Peyer's patch (tissue), 4 donors: ENCODE results near the gene MCTP2.

Experiments
- POLR2A ChIP-seq, 2 donors: fragments of 450-650 bp; IDR thresholded peaks; one replicate each; pipeline ENCODE4 v1.5.1; 2017; ENCODE audit warnings: antibody characterized with exemption in 2 of 2, mild to moderate bottlenecking in 2 of 2, moderate library complexity in 2 of 2
- TF ChIP-seq, protein P1 (sequence below), 6 experiments: fragments of 450-650 bp in 4 of 6; fragments of 200-600 bp in 2 of 6; sonication (generic) in 1 of 6; IDR thresholded peaks; one replicate each; pipeline ENCODE4 v1.5.1; 2017 to 2019; ENCODE audit warnings: antibody characterized with exemption in 6 of 6, mild to moderate bottlenecking in 3 of 6, moderate library complexity in 1 of 6

DNA sequence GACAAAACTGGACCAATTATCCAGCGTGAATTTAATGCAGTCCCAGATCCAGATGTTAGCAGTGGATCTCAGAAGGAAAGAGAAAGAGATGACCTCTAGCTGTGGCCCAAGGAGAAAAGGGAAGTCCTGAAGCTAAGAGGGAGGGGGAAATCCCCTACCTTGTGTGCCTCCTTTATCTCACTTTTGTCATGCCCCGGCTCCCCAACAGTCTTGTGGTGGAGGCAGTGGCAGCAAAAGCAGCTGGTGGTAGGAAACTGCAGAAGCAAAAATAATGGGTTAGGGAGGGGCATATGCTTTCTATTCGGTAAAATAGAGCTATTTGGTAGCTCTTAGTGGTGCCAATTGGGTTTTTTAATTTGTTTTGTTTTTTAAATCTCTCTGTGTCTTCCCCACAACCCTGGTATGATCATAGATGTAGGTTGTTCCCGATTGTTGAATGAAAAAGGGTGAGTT is 56.5 kb downstream of the MCTP2 start:
- TF ChIP-seq, protein P1, sequence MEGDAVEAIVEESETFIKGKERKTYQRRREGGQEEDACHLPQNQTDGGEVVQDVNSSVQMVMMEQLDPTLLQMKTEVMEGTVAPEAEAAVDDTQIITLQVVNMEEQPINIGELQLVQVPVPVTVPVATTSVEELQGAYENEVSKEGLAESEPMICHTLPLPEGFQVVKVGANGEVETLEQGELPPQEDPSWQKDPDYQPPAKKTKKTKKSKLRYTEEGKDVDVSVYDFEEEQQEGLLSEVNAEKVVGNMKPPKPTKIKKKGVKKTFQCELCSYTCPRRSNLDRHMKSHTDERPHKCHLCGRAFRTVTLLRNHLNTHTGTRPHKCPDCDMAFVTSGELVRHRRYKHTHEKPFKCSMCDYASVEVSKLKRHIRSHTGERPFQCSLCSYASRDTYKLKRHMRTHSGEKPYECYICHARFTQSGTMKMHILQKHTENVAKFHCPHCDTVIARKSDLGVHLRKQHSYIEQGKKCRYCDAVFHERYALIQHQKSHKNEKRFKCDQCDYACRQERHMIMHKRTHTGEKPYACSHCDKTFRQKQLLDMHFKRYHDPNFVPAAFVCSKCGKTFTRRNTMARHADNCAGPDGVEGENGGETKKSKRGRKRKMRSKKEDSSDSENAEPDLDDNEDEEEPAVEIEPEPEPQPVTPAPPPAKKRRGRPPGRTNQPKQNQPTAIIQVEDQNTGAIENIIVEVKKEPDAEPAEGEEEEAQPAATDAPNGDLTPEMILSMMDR (IDR thresholded peaks at IDR 0.05): no peak
- TF ChIP-seq POLR2A (IDR thresholded peaks at IDR 0.05): no peak
